GM19452 (cell line): Measurements from ENCODE around the gene TELO2.

Experiments
- ATAC-seq: cut with Tn5 transposase; IDR thresholded peaks from one replicate; pipeline ENCODE4 v1.9.1; 2021; ENCODE audit not compliant: unreplicated experiment

Gene TELO2

GRCh38 chr16:1550069-1550468, 56.9 kb downstream of the TELO2 start:
- ATAC-seq, result no peak

- no peak for ATAC-seq
Observed at GRCh38 chr16:1550696-1551095, 57.5 kb downstream of the TELO2 start.

- no peak for ATAC-seq
Observed at GRCh38 chr16:1551166-1551565, 58.0 kb downstream of the TELO2 start.

DNA sequence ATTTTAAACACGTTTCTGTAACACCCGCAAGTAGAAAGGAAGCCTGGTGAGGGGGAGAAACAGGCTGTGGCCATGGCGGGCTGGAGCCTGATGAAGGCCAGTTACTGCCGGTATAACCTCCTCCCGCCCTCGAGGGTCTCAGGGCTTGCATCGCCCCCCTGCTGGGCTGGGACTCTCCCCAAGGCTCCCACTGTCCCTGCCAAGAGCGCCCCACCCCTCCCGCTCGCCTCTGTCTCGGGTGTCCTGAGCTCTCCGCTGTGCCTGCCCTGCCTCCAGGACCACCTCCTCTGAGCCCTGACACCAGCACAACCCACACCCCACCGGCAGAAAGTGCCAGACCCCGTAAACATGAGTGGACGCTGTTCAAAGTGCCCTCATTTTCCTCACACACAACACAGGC, 59.0 kb downstream of the TELO2 start:
- ATAC-seq, result no peak

DNA sequence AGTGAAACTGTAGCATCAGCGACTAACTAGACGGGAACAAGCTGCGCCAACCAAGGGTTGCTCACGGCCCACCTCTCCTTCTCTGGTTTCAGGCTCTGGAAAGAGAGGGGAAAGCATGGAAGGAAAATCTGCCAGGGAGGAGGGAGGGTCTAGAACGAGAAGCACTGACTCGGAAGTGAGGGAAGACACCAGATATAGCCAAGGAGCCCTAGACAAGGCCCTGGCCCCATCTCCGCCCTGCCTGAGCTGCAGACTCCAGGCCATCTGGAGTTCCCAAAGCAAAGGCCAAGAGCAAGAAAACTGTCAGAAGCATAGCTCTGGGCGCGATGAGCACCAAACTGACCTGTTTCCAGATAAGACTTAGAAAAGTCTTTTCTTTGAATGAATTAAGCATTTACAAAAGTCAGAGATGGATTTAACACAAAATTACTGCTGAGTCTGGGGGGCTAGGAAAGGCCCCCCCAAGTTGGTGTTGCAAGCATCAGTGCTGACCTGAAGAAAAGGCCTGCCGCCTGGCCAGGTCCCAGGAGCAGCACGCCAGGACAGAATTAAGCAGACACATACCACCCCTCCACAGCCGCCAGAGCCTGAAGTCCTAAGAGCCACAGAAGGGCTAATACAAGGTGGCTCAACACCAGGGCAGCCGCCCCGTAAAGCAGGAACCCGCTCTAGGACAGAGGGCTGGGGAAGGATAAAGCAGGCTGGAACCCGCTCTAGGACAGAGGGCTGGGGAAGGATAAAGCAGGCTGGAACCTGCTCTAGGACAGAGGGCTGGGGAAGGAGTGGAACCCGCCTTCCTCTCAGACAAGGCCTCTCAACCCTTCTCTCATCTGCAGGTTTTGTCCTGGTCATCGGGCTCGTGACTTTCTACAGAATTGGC, 61.0 kb downstream of the TELO2 start:
- no peak for ATAC-seq

DNA sequence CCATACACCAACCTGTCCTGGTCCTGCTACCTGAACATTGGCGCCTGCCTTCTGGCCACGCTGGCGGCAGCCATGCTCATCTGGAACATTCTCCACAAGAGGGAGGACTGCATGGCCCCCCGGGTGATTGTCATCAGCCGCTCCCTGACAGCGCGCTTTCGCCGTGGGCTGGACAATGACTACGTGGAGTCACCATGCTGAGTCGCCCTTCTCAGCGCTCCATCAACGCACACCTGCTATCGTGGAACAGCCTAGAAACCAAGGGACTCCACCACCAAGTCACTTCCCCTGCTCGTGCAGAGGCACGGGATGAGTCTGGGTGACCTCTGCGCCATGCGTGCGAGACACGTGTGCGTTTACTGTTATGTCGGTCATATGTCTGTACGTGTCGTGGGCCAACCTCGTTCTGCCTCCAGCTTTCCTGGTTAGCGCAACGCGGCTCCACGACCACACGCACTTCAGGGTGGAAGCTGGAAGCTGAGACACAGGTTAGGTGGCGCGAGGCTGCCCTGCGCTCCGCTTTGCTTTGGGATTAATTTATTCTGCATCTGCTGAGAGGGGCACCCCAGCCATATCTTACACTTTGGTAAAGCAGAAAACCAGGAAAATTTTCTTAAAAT, 61.8 kb downstream of the TELO2 start:
- no peak for ATAC-seq

DNA sequence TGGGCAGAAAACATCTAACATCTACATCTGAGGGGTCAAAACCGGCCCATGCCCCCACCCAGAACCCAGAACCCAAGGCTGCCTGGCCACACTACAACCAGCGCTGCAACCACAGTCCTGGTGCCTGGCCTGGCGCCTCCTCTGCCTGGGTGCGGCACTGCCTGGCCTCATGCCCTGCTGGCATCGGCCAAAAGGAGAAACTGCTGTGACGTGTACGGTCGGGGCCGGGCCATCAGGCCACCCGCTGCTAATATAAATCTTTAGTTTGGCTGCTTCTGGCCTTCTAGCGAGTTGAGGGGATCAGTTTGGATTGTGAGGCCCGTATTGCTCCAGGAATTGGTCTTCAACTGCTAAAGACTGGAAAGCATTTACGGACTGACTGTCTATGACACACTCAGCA, 63.1 kb downstream of the TELO2 start:
- no peak for ATAC-seq

GRCh38 chr16:1557074-1557473, 63.9 kb downstream of the TELO2 start:
- ATAC-seq, result no peak

DNA sequence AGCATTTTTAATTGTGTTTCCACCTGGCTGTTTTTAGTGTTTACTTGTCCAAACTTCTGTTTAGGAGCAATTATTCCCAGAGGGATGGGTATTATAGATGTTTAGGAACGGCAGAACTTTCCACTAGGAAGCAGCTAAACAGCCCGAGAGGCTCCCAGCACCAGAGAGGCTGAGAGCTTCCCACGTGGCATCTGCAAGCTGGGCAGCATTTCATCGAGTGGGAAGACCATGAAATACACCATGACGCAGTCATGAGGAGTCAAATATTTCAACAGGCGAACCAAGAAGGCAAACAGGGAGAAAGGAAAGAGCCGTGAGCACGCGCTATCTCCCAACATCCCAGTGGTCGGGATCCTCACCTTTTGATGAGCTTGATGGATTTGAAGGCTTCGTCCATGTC, 64.4 kb downstream of the TELO2 start:
- ATAC-seq, result no peak

GRCh38 chr16:1559446-1559975, 66.4 kb downstream of the TELO2 start:
- ATAC-seq, result no peak
